ENCODE data around the gene HLA-DOB. TPM values are rescaled to one million over a fixed set of nuclear protein-coding genes. Genes with fewer than 3 reads are reported as not detected.

The HLA-DOB gene
- total and polyA plus RNA-seq, 4 donors, result 1.2 to 2.7 (median 1.4) TPM

- H3K9me3 ChIP-seq (ENCODE audit: control insufficient read depth in 4 of 4, insufficient read depth in 3 of 4, low read length in 3 of 4), result no peaks in the 10 kb centered on the region
- H3K9ac ChIP-seq (ENCODE audit: insufficient read depth in 1 of 2, low read length in 2 of 2), result no peak overlapping the region
- peaks cover 0 to 12% (median 0%) of the 10 kb centered on the region in 3 donors for H3K27me3 ChIP-seq (ENCODE audit: control insufficient read depth in 3 of 3, insufficient read depth in 3 of 3, low read length in 2 of 3)
- ATAC-seq (ENCODE audit: insufficient read depth, low FRiP score) (no peak), DNase-seq (no peak)
- H3K36me3 ChIP-seq (ENCODE audit: control insufficient read depth in 4 of 4, insufficient read depth in 4 of 4, low read length in 4 of 4), result no peaks in the 10 kb centered on the region
- no peak for TF ChIP-seq CTCF (IDR thresholded peaks at IDR 0.05; ENCODE audit: control extremely low read depth, extremely low read depth)
- H3K4me3 ChIP-seq, result no peak overlapping the region
- no peaks in the 10 kb centered on the region for H3K4me1 ChIP-seq (ENCODE audit: control insufficient read depth in 5 of 5, insufficient read depth in 5 of 5, low read length in 5 of 5)
- H3K27ac ChIP-seq (ENCODE audit: low read depth in 1 of 2, low read length in 1 of 2), result no peak overlapping the region
These were observed 37.8 kb downstream of the HLA-DOB start for GRCh38 chr6:32779036-32779435.

GRCh38 chr6:32775071-32775470 is 41.7 kb downstream of the HLA-DOB start:
- Histone ChIP-seq H3K27me3 (ENCODE audit: control insufficient read depth in 3 of 3, insufficient read depth in 3 of 3, low read length in 2 of 3) (peaks cover 0 to 3% (median 0%) of the 10 kb centered on the region in 3 donors), H3K27ac (ENCODE audit: low read depth in 1 of 2, low read length in 1 of 2) (no peak overlapping the region), H3K9me3 (ENCODE audit: control insufficient read depth in 4 of 4, insufficient read depth in 3 of 4, low read length in 3 of 4) (no peaks in the 10 kb centered on the region), H3K4me1 (ENCODE audit: control insufficient read depth in 5 of 5, insufficient read depth in 5 of 5, low read length in 5 of 5) (no peaks in the 10 kb centered on the region), H3K9ac (ENCODE audit: insufficient read depth in 1 of 2, low read length in 2 of 2) (no peak overlapping the region), H3K4me3 (no peak overlapping the region), H3K36me3 (ENCODE audit: control insufficient read depth in 4 of 4, insufficient read depth in 4 of 4, low read length in 4 of 4) (no peaks in the 10 kb centered on the region)
- no peak for TF ChIP-seq CTCF (IDR thresholded peaks at IDR 0.05; ENCODE audit: control extremely low read depth, extremely low read depth)
- 25 to 54% methylated on average over 1 of the region's 1 CpG for WGBS, 2 donors
- DNase-seq (no peak), ATAC-seq (ENCODE audit: insufficient read depth, low FRiP score) (no peak)

GRCh38 chr6:32774426-32774825 is 42.4 kb downstream of the HLA-DOB start:
- H3K36me3 ChIP-seq (ENCODE audit: control insufficient read depth in 4 of 4, insufficient read depth in 4 of 4, low read length in 4 of 4), result no peaks in the 10 kb centered on the region
- H3K27me3 ChIP-seq (ENCODE audit: control insufficient read depth in 3 of 3, insufficient read depth in 3 of 3, low read length in 2 of 3), result peaks cover 0 to 3% (median 0%) of the 10 kb centered on the region in 3 donors
- H3K27ac ChIP-seq (ENCODE audit: low read depth in 1 of 2, low read length in 1 of 2), result no peak overlapping the region
- TF ChIP-seq CTCF (IDR thresholded peaks at IDR 0.05; ENCODE audit: control extremely low read depth, extremely low read depth), result no peak
- no peak overlapping the region for H3K4me3 ChIP-seq
- DNase-seq (no peak), ATAC-seq (ENCODE audit: insufficient read depth, low FRiP score) (no peak)
- 67 to 68% methylated on average over 1 of the region's 1 CpG for WGBS, 2 donors
- no peaks in the 10 kb centered on the region for H3K9me3 ChIP-seq (ENCODE audit: control insufficient read depth in 4 of 4, insufficient read depth in 3 of 4, low read length in 3 of 4)
- H3K9ac ChIP-seq (ENCODE audit: insufficient read depth in 1 of 2, low read length in 2 of 2), result no peak overlapping the region
- no peaks in the 10 kb centered on the region for H3K4me1 ChIP-seq (ENCODE audit: control insufficient read depth in 5 of 5, insufficient read depth in 5 of 5, low read length in 5 of 5)

GRCh38 chr6:32772656-32773055 is 44.1 kb downstream of the HLA-DOB start:
- H3K9me3 ChIP-seq (ENCODE audit: control insufficient read depth in 4 of 4, insufficient read depth in 3 of 4, low read length in 3 of 4), result no peaks in the 10 kb centered on the region
- peaks cover 0 to 4% (median 0%) of the 10 kb centered on the region in 3 donors for H3K27me3 ChIP-seq (ENCODE audit: control insufficient read depth in 3 of 3, insufficient read depth in 3 of 3, low read length in 2 of 3)
- 13 to 17% methylated on average over 1 of the region's 1 CpG for WGBS, 2 donors
- H3K4me3 ChIP-seq, result no peak overlapping the region
- H3K9ac ChIP-seq (ENCODE audit: insufficient read depth in 1 of 2, low read length in 2 of 2), result no peak overlapping the region
- no peak overlapping the region for H3K27ac ChIP-seq (ENCODE audit: low read depth in 1 of 2, low read length in 1 of 2)
- no peaks in the 10 kb centered on the region for H3K4me1 ChIP-seq (ENCODE audit: control insufficient read depth in 5 of 5, insufficient read depth in 5 of 5, low read length in 5 of 5)
- no peaks in the 10 kb centered on the region for H3K36me3 ChIP-seq (ENCODE audit: control insufficient read depth in 4 of 4, insufficient read depth in 4 of 4, low read length in 4 of 4)
- DNase-seq, result no peak
- no peak for ATAC-seq (ENCODE audit: insufficient read depth, low FRiP score)
- TF ChIP-seq CTCF (IDR thresholded peaks at IDR 0.05; ENCODE audit: control extremely low read depth, extremely low read depth), result no peak

Measured in lung (tissue), 12 donors.